DMS114 treated with DMSO at 0.1 percent for 48 hours (cell line): ENCODE data around the gene TNFRSF21.
"Not testable (repeated sequence)": the region's sequence is repeated elsewhere in the genome, so short reads cannot be mapped to it uniquely, and the experiment has no call there.

ENCODE experiments used
- DNase-seq: peaks from one replicate; lab custom pipeline; 2025; ENCODE audit not compliant: unreplicated experiment; lab: John Stamatoyannopoulos, UW

Gene TNFRSF21, protein sequence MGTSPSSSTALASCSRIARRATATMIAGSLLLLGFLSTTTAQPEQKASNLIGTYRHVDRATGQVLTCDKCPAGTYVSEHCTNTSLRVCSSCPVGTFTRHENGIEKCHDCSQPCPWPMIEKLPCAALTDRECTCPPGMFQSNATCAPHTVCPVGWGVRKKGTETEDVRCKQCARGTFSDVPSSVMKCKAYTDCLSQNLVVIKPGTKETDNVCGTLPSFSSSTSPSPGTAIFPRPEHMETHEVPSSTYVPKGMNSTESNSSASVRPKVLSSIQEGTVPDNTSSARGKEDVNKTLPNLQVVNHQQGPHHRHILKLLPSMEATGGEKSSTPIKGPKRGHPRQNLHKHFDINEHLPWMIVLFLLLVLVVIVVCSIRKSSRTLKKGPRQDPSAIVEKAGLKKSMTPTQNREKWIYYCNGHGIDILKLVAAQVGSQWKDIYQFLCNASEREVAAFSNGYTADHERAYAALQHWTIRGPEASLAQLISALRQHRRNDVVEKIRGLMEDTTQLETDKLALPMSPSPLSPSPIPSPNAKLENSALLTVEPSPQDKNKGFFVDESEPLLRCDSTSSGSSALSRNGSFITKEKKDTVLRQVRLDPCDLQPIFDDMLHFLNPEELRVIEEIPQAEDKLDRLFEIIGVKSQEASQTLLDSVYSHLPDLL

DNA sequence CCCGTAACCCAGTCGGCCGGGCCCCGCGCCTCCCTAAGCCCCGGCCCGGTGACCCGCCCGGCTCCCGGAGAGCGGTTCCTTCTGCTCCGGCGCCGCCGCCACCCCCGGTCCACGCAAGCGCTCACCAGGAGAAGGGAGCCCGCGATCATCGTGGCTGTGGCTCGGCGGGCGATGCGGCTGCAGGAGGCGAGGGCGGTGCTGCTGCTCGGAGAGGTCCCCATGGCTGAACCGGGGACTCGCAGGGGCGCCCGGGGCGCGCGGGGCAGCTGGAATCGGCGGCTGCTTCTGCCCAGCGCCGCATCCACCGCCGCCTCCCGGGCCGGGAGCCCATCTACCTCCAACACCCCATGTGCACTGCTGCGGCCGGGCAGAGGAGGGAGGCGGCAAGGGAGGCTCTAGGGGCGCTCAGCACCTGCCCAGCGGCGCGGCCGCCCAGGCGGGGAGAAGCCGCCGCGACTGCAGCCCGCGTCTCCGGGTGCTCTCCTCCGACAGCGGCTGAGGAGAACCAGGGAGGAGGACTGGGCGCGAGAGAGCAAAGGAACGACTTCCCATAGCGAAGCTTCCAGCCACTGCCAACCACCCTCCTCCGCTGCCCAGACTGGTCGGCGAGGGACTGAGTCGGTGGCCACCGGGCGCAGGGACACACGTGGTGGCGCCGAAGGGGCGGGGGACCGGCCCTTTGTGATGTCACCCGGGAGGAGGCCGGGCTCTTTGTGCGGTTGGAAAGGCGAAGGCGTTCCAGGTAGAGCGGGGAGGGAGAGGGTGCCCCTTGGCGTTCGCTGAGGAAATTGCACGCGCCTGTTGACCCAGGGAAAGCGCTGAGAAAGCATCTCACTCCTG lies at the start of gene TNFRSF21:
Gene TNFRSF21 (minus strand): TSS at position 615 of the 840 bp plus-strand sequence. CDS start 394 bp downstream, at position 221.
- peak; percentile 89 for DNase-seq

DNA sequence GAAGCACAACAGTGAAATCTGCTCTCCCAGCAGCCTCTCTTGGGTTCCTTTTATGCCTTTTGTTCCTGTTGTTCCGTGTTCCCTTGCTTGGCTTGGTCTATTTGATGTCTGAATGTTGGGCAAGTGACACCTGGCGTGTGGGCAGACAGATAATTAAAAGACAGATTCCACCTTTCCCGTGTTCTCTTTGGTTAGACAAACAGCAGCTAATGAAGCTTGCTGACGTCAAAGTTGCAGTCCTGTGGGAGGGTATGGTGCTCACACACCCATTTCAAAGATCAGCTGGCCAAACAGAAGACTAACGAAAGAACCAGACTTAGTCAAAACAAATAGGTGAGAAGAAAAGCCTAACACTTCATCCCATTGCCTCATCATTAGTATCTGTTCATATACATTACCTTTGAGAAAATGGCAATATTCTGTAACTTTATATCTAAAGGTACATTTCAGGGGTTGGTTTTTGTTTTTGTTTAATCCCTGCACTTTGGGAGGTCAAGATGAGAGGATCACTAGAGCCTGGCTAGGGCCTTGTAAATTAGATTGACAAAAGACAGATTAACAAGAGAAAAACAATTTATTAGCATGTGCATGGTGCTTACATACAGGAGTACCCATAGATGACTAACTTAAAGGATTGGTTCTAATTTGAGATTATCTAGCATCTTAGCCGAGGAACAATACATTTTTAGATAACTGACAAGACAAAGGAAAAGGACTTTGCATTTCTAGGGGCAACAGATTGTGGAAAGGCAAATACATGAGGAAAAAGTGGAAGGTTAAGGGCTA lies 48.9 kb upstream of the TNFRSF21 start:
- DNase-seq, result no peak

DNA sequence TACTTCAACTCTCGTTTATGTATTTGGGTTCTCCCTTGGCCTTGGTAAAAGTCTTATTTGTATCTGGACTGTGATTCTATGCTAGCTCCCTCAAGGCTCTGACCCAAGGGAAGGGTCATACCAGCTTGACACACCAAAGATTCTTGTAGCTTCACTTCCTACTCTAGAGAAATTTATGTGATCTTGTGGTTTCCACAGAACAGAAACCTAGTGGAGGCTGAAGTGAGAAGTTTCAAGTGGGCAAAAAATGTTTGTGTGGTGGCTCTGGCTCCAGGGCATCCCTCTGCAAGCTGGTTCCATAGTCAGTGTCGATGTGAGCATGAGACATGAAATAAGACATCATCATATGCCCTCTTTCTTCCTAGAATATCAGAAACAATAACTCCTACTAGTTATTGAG lies 48.1 kb upstream of the TNFRSF21 start:
- DNase-seq, result no peak

DNA sequence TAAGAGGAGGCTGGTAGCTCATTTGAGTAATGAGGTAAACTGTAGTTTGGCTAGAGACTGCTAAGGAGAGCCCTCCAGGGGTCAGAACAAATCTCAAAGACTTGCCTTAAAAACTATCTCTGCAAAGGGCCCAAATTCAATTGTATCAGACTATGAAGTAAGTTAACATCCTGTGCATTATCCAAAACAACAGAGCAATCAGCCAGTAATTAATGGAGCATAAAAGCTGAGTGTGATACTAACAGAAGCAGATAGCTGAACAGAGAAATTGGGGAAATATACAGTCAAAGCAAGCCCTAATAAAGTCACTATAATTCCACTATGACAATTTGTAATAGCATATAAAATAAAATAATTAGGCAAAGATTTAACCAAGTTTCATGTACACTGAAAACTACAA lies 45.8 kb upstream of the TNFRSF21 start:
- DNase-seq, result no peak

DNA sequence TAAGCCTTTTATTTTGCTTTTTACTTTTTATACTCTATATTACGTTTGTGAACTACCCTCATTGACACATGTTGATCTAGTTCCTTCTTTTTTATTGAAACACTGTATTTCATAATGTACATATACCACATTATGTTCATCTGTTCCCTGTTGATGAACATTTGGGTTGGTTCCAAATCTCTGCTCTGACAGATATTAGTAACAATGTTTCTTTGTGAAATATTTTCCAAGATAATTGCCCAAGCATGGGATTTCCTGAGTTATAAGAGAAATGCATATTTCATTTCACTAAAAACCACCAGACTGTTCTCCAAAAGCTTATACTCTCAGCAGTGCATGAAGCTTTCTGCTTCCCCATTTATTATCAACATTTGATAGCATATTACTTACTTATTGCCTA lies 44.2 kb upstream of the TNFRSF21 start:
- DNase-seq, result no peak

DNA sequence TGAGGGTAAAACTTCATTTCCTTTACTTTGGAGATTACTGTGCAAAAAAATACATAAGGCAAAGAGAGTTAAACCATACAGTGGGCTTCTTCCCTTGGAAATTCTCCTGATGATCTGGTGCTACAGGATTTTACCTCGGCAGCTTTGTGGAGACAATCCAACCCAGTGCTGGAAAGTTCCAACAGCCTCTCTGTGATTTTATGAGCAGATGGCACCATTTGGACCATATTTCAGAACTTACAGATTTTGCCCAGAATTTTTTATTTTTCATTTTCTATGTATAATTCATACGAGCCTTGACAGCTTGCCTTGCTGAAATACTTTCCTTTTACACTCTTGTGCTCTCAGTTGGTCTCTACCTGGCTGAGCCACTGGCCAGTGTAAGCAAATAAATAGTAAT lies 43.3 kb upstream of the TNFRSF21 start:
- DNase-seq, result no peak

DNA sequence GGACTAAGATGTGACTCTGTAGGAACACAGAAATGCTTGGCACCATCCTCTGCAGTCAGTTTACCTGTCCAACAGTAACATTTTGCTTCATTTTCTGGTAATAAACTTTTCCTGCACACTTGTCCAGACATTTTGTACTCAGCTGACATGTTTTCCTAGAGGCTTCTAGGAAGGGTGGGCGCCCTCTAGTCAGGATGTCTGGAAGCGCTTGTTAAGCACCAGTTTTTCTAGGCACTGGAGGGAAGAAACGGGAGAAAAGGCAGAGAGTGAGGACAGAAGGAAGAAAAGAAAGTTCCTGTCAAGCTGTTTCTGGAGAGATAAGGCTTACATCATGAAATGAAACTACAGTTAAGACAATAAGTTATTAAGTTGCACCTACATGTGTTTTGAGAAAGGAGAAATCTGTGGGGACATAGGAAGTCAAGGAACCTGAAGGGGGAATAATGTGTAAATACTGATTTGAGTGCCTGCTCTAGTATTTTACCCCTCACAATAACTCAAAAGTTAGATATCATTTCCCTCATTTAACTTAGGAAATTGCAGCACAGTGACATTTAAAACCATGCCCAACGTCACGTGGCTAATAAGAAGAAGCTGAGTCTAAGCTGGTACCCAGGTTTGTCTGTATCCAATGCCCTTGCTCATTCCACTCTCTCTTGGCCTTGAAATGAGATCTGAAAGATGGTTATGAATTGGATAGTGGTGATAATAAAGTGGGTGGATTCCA lies 42.7 kb upstream of the TNFRSF21 start:
- no peak for DNase-seq

DNA sequence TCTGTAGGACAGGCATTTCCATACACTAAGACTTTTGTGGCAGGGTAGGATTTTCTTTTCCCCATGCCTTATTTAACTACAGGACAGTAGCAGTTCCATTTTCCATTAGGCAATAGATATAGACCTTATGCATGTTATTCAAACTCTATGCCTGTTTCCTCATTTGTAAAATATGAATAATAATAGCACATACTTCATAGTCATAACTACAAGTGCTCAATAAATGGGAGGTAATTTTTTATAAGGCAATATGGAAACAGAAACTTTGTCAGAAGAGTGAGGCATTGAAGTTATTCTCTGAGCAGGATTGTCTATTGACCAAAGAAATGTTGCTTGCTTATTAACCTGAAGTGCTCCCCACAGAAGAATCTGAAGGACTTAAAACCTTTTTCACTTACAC lies 41.9 kb upstream of the TNFRSF21 start:
- no peak for DNase-seq

DNA sequence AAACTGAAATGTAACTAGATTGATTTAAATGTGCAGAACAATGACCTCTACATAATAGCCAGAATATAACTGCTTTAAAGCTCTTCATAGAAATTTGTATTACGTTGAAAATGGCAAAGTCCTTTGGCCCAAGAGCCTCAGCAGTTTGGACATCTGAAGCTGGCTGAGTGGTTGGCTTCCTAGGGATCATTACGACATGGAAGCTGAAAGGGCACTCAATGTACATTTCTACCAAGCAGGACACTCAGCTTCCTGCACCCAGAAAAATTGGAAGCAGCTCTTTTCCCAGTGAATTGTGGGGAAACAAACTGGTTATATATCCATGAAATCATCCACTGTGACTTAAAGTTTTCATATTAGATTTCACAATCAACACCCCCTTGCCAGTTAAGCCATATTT lies 40.2 kb upstream of the TNFRSF21 start:
- no peak for DNase-seq

DNA sequence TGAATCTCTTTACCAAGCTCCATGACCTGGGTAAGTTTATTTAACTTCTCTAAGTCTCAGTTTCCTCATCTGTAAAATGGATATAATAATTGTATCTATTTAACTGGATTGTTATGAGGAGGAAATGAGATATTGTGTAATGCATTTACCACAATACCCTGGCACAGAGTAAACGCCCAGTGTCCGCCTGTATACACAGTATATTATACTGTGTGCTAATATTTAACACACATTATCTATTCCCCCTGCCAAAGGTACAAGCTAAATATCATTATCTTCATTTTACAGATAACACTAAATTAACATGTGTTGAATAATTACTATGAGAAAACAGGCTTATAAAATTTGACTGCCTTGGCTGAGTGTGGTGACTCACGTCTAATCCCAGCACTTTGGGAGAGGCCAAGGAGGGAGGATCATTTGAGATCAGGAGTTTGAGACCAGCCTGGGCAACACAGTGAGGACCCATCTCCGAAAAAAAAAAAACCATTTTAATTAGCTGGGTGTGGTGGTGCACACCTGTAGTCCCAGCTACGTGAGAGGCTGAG lies 38.7 kb upstream of the TNFRSF21 start:
- no peak for DNase-seq

DNA sequence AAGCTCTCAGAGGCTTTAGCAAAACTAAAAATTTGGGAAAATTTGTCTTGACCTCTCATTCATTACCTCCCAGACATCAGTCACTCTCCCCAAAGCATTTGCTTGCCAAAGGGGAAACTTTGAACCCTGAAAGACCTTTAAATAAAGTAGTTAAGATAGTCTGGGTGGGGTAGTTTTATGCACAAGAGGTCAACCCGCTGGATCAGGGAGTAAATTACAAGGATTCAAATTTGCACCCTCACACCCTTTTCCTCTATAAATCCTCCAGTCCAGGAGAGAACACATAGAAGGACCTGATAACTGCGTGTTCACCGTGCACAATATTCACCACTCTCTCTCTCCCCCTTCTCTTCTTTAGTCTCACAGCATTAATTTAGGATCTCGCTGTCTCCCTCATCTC lies 36.1 kb upstream of the TNFRSF21 start:
- no peak for DNase-seq

DNA sequence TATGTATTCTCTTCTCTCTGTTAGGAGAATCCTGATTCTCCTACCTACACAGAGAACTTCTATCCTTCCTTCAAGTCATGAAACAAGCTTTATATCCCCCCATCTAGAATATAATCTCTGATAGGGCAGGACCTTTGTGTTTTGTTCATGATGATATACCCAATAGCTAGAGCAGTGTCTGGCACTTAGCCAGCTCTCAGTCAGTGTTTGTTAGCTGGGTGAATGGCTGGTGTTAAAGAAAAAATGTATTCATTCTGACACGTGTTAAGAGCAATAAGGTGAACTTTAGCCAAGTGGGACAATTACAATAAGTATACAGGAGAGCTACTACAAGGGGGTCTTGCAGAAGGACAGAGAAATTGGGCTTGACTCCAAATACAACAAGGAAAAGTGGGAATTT lies 34.3 kb upstream of the TNFRSF21 start:
- no peak for DNase-seq

DNA sequence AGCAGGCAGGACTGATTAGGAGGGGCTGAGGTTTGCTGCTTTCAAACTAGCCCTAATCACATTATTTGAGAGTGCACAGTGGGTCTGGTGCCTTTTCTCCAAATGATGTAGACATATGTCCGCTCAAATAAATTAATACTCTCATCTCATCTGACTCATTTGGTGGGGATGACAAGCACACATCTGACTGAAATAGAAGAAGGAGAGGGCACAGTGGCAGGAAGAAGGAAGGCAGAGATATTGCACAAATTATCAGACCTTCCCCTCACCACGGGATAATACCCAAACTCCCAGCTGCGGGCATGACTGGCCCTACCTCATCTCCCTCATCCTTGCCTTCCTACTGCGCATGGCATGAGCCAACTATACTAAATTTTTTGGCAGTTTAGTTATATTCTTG lies 33.9 kb upstream of the TNFRSF21 start:
- no peak for DNase-seq

DNA sequence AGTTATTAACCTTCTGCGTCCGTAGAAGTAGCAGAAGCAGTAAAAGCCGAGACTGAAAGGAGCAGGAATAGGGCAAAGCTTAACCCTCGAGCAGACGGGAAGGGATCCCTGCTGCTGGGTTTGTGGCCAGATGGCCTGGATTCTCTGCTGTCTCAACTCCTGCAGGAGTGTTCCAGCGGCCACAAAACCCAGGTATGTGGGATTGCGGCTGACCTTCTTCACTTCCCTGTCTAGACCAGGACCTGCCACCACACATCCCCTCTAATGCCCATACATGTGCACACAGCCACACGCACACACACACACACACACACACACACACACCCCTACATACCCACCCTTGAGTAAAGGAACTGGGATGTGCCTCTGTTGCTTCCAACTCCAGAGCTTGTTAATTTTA lies 33.1 kb upstream of the TNFRSF21 start:
- DNase-seq, result no peak

DNA sequence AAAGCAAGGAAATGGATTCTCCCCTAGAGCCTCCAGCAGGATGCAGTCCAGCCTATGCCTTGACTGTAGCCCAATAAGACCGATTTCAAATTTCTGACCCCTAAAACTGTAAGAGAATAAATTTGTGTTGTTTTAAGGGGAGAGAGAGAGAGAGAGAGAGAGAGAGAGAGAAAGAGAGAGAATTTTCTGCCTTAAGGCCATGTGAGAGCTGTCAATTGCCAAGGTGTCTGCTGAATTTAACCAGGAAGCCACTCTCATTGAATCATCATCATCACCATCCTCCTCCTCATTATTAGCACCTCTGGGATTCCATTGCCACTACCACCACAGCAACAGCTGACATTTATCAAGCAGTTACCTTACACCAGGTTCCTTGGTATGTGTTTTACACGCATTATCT lies 27.8 kb upstream of the TNFRSF21 start:
- no peak for DNase-seq

DNA sequence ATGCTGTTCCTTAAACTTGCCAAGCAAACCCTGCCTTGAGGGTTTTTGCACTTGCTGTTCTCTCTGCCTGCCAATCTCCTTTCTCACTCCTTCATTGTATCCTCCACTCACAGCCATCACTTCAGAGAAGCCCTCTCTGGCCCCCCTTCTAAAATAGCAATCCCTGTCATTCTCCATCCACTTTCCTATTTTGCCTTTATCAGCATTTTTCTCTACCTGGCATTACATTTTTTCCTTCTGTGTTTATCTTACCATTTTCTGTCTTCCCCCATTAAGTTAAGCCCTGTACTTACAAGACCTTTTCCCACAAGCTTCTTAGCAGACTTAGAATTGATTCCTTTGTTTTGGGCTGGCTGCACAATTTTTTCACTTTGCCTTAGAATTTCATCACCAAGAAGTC lies 26.6 kb upstream of the TNFRSF21 start:
- no peak for DNase-seq

DNA sequence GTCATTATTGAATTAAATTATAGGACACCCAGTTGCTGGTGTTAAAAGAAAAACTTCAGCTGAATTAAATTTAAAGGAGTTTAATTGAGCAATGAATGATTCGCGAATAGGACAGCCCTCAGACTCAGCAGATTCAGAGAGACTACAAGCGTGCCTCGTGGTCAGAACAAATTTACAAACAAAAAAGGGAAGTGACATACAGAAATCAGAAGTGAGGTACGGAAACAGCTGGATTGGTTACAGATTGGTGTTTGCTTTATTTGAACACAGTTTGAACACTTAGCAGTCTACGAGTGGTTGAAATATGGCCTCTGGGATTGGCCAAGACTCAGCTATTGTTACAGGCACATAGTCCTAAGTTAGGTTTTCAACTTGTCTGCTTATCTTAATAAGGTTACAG lies 25.8 kb upstream of the TNFRSF21 start:
- DNase-seq, result no peak

DNA sequence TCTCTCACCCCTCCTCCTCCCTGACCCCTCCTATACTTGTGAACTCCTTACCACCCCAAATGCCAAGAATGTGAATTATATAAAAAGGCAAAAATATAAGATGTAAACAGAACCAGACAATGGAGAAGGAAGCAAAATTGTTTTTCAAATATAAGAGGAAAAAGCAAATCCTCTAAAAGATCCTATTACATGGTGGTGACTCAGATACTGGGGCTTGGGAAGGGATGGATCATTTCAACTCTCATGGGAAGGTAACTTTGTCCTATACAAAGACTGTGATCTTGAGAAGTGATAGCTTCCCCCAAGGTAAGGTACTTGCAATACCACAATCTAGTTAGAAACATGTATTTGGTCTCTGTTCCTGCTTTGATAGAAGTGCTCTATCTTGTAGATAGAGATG lies 24.6 kb upstream of the TNFRSF21 start:
- no peak for DNase-seq

DNA sequence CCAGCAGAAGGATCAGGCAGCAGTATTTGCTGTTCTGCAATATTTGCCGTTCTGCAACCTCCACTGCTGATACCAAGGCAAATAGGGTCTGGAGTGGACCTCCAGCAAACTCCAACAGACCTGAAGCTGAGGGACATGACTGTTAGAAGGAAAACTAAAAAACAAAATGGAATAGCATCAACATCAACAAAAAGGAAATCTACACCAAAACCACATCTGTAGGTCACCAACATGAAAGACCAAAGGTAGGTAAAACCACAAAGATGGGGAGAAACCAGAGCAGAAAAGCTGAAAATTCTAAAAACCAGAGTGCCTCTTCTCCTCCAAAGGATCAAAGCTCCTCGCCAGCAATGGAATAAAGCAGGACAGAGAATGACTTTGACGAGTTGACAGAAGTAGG lies 18.9 kb upstream of the TNFRSF21 start:
- DNase-seq, result not testable (repeated sequence)

DNA sequence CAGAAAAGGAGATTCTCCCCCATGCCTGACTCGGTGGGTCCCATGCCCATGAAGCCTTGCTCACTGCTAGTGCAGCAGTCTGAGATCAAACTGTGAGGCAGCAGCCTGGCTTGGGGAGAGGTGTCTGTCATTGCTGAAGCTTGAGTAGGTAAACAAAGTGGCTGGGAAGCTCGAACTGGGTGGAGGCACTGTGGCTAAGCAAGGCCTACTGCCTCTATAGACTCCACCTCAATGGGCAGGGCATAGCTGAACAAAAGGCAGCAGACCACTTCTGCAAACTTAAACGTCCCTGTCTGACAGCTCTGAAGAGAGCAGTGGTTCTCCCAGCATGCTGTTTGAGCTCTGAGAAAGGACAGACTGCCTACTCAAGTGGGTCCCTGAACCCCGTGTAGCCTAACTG lies 18.4 kb upstream of the TNFRSF21 start:
- not testable (repeated sequence) for DNase-seq
